Measurements from ENCODE around the gene DOCK2.

DOCK2 gene

DNA sequence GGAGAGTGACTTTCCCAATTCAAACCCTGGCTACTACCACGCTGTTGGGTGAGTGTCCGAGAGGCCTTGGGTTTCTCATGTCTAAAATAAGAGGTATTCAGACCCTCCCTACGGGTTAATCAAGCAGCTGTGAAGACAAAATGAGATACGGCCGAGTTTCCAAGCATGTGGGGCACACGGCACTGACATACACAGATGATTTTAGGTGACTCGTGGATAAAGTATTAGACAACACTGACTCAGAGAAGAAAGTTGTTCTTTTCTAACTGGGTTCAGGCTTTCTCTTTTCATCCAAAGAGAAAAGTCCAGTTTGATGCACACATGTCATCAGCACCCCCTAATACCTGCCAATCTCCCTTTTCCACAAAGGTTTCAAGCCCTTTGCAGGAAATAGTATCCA lies 484.2 kb downstream of the DOCK2 start:
- TF ChIP-seq, protein P1, sequence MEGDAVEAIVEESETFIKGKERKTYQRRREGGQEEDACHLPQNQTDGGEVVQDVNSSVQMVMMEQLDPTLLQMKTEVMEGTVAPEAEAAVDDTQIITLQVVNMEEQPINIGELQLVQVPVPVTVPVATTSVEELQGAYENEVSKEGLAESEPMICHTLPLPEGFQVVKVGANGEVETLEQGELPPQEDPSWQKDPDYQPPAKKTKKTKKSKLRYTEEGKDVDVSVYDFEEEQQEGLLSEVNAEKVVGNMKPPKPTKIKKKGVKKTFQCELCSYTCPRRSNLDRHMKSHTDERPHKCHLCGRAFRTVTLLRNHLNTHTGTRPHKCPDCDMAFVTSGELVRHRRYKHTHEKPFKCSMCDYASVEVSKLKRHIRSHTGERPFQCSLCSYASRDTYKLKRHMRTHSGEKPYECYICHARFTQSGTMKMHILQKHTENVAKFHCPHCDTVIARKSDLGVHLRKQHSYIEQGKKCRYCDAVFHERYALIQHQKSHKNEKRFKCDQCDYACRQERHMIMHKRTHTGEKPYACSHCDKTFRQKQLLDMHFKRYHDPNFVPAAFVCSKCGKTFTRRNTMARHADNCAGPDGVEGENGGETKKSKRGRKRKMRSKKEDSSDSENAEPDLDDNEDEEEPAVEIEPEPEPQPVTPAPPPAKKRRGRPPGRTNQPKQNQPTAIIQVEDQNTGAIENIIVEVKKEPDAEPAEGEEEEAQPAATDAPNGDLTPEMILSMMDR (IDR thresholded peaks at IDR 0.05; ENCODE audit: borderline replicate concordance, control extremely low read depth, extremely low read depth, insufficient read depth, missing control alignments): no peak
- in situ Hi-C loops (cut with MboI; ENCODE audit: low sequenced_read_pairs, unreplicated experiment): no loop called here
- DNase-seq (ENCODE audit: low spot score): no peak

DNA sequence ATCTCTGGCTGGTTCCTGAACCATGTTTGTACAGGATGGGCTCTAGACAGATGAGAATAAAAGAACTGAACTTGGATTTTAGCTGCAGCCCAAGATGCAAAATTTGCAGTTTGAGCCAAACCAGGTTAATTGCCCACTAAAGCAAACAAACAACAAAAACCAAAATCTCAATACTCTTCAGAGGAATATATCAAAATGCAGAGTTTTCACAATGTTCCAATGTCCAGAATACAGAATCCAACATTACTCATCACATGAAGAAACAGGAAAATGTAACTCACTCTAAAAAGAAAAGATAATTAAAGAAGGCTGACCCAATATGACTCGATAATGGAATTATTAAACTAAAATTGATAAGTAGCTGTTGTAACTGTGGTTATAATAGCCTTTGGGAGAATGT lies 489.0 kb downstream of the DOCK2 start:
- no peak for DNase-seq (ENCODE audit: low spot score)
- in situ Hi-C loops (cut with MboI; ENCODE audit: low sequenced_read_pairs, unreplicated experiment): no loop called here

DNA sequence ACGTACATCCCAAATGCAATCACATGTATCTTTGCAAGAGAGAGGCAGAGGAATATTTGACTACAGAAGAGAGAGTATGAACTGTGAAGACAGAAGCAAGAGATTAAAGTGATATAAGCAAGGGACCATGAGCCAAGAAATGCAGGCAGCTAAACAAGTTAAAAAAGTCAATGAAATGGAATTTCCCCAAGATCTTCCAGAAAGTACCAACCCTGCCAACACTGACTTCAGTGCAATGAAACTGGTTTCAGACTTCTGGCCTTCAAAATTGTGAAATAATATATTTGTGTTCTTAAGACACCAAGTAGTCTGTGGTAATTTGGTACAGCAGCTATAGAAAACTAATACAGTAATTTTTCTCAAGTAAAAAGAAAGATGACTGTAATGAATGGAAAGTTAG lies 489.6 kb downstream of the DOCK2 start:
- in situ Hi-C loops (cut with MboI; ENCODE audit: low sequenced_read_pairs, unreplicated experiment): no loop called here
- TF ChIP-seq, protein P1 (IDR thresholded peaks at IDR 0.05; ENCODE audit: borderline replicate concordance, control extremely low read depth, extremely low read depth, insufficient read depth, missing control alignments): no peak
- DNase-seq (ENCODE audit: low spot score): no peak

More for the DNA sequence above, 489.0 kb downstream of the DOCK2 start:
- TF ChIP-seq, protein P1 (IDR thresholded peaks at IDR 0.05; ENCODE audit: borderline replicate concordance, control extremely low read depth, extremely low read depth, insufficient read depth, missing control alignments): no peak

DNA sequence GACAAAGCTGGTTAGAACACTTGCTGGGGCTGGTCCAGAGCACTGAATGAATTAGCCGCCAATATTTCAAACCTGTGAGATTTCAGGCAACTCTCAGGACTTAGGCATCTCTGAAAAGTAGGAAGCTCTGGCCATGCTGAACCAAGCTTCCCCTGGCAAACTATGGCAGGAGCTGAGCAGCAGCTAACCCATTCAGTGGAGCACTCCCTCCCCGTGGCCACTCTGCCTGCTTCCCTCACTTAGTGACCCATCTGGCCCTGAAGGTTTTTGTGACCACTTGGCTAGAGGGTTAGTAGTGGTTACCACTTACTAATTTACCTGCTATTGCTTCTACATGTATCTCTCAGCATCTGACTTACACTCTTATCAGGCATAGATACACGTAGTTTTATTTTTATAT lies 494.2 kb downstream of the DOCK2 start:
- TF ChIP-seq, protein P1 (IDR thresholded peaks at IDR 0.05; ENCODE audit: borderline replicate concordance, control extremely low read depth, extremely low read depth, insufficient read depth, missing control alignments): no peak
- in situ Hi-C loops (cut with MboI; ENCODE audit: low sequenced_read_pairs, unreplicated experiment): no loop called here
- no peak for DNase-seq (ENCODE audit: low spot score)

DNA sequence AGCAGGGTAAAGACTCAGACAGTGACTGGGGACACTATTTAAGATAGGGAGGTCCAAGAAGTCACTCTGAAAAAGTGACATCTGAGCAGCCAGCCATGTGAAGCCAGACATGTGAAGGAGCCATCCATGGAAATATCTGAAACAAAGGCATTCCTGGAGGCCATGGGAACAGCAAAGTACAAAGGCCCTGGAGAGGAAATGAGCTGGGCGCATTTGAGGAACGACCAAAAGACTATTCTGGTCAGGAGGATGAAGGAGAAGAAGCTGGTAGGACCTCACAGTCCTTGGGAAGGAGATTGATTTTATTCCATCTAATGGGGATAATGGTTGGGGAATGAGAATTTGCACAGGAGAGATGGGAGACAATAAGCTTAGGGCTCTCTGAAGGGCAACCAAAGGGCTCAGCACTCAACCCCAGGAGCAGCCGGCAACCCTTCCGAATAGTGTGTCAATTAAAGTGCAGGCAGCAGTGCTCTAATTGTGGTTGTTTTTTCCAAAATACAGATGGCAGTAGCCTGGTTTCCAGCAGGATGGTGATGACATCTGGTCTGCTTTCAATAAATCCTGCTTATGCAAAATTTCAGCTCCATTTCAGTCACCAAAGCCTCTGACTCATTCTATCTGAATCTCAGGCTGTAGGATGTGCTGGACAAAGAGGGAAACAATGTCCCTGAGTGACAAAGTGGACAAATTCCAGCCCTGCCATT lies 495.3 kb downstream of the DOCK2 start:
- in situ Hi-C loops (cut with MboI; ENCODE audit: low sequenced_read_pairs, unreplicated experiment): no loop called here
- TF ChIP-seq, protein P1 (IDR thresholded peaks at IDR 0.05; ENCODE audit: borderline replicate concordance, control extremely low read depth, extremely low read depth, insufficient read depth, missing control alignments): no peak
- no peak for DNase-seq (ENCODE audit: low spot score)

Data from GM13976 (cell line).